Thymus (tissue), 11 donors: ENCODE data around the gene FBXL5. TPM values are rescaled to one million over a fixed set of nuclear protein-coding genes. Genes with fewer than 3 reads are reported as not detected.
A peak's percentile ranks its signal among the peaks of the same experiment; 100 is the strongest.

Experiments used
- DNase-seq, 9 donors: peaks; one replicate each; pipeline ENCODE4 v3.0.0-alpha.2; 2013; ENCODE audit warnings: low spot score in 9 of 9, low read depth in 6 of 9, missing footprints in 1 of 9
- H3K27ac ChIP-seq, 2 donors: one replicate each; pipeline ENCODE4 v1.5.1; 2013; ENCODE audit warnings: control low read depth in 1 of 2, low read depth in 1 of 2, low read length in 1 of 2, mild to moderate bottlenecking in 1 of 2, moderate library complexity in 1 of 2
- H3K27me3 ChIP-seq, 2 donors: one replicate each; pipeline ENCODE4 v1.5.1; 2013; ENCODE audit warnings: low read length in 1 of 2; ENCODE audit not compliant: control insufficient read depth in 2 of 2, insufficient read depth in 1 of 2
- H3K36me3 ChIP-seq, 2 donors: one replicate each; pipeline ENCODE4 v1.5.1; 2013; ENCODE audit warnings: low read length in 1 of 2, mild to moderate bottlenecking in 1 of 2, moderate library complexity in 1 of 2; ENCODE audit not compliant: control insufficient read depth in 2 of 2, insufficient read depth in 2 of 2
- H3K4me1 ChIP-seq, 2 donors: one replicate each; pipeline ENCODE4 v1.5.1; 2013; ENCODE audit warnings: low read length in 2 of 2; ENCODE audit not compliant: control insufficient read depth in 2 of 2, insufficient read depth in 2 of 2
- H3K4me3 ChIP-seq, 2 donors: one replicate each; pipeline ENCODE4 v1.5.1; 2013; ENCODE audit warnings: low read length in 2 of 2, control low read depth in 1 of 2, mild to moderate bottlenecking in 1 of 2
- H3K9me3 ChIP-seq, 2 donors: one replicate each; pipeline ENCODE4 v1.5.1; 2013; ENCODE audit warnings: low read length in 1 of 2, mild to moderate bottlenecking in 1 of 2; ENCODE audit not compliant: control insufficient read depth in 2 of 2, insufficient read depth in 1 of 2
- WGBS: extraction: QIAGEN DNeasy Blood & Tissue Kit; methylation state at CpG from one replicate; pipeline ENCODE4 v1.1.7; 2013; 5-methylcytosine and 5-hydroxymethylcytosine counted together
- polyA plus RNA-seq: library from polyadenylated mRNA; stranded (reverse); fragments of 200-250 nt; gene quantifications from one replicate; pipeline ENCODE4 v1.2.3, GENCODE V29; 2013
- total RNA-seq: library from RNA; stranded (reverse); fragments of 120-200 nt; gene quantifications from one replicate; pipeline ENCODE4 v1.2.4, GENCODE V29; 2013
- donor health status: healthy.

Gene FBXL5
- total and polyA plus RNA-seq, 2 donors: 66.7 to 72.6 TPM

DNA sequence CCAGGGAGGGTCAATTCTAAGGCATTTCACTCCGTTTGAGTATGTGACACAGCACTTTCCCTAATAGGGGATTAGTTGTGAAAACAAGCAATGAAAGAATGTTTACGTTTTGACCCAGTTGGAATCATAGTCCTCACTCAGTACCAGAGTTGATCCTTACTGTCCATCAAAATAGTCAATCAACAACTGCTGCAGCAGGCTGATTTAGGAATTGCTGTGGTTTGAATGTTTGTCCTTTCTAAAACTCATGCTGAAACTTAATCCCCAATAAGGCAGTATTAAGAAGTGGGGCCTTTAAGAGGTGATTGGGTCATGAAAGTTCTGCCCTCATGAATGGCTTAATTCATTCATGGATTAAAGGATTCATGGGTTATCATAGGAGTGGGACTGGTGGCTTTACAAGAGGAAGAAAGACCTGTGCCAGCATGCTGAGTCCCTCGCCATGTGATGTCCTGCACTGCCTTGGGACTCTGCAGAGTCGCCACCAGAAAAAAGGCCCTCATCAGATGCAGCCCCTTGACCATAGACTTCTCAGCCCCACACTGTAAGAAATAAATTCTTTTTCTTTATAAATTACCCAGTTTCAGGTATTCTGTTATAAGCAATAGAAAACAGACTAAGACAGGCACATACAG lies 3.1 kb upstream of the FBXL5 start:
- Histone ChIP-seq H3K27ac (no peak overlapping the region), H3K4me3 (no peak overlapping the region)

DNA sequence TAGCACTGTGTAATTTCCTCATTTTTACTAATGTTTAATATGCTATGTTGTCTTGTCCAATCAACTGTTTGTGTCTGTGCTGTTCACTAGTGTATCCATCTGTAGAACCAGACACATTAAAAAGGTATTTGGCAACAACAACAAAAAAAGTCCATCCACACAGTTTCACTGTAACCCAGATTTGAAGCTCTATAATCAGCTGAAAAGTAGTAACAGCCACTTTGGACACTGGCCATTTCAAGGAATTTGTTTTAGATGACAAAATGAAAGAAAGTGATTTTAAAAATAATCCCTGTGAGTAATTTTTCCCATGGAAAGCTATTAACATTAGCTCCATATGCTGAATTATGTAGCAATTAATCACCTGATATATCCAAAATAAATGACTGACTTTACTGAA lies 2.2 kb upstream of the FBXL5 start:
- Histone ChIP-seq H3K27ac (no peak overlapping the region), H3K36me3 (no peaks in the 10 kb centered on the region), H3K9me3 (no peaks in the 10 kb centered on the region), H3K27me3 (no peaks in the 10 kb centered on the region), H3K4me3 (no peak overlapping the region), H3K4me1 (peaks cover 15 to 16% of the 10 kb centered on the region in 2 donors)
- no peak for DNase-seq

More for the DNA sequence above, 3.1 kb upstream of the FBXL5 start:
- H3K27me3 ChIP-seq: no peaks in the 10 kb centered on the region
- H3K9me3 ChIP-seq: no peaks in the 10 kb centered on the region
- DNase-seq: no peak
- peaks cover 15 to 16% of the 10 kb centered on the region in 2 donors for H3K4me1 ChIP-seq
- over 99% methylated on average over 4 of the region's 4 CpGs for WGBS
- H3K36me3 ChIP-seq: no peaks in the 10 kb centered on the region

DNA sequence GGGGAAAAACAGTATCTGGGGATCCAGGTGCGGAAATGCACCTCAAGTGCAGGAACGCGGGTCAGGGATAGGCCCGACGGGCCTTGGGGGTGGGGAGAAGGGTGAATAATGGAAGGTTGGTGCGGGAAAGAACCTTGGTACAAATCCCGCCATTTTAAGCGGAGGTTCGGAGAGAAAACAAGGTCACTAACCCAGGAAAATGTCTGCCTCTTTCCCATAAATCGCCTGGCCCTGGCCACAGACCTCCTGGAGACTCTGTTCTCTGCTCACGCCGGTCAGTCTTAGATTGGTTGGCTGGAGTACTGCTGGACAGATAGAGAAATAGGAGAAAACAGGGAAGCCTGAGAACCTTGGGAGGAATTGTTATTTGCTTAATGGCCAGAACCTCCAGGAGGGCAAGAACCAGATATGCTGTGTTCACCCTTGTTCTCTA lies 897 bp upstream of the FBXL5 start:
- Histone ChIP-seq H3K36me3 (no peaks in the 10 kb centered on the region), H3K9me3 (no peaks in the 10 kb centered on the region), H3K27me3 (no peaks in the 10 kb centered on the region), H3K4me1 (peaks cover 15 to 16% of the 10 kb centered on the region in 2 donors), H3K27ac (peak overlapping the region; percentile 95 to 98), H3K4me3 (peak overlapping the region; percentile 81)
- 86% methylated on average over 12 of the region's 12 CpGs for WGBS
- no peak for DNase-seq

DNA sequence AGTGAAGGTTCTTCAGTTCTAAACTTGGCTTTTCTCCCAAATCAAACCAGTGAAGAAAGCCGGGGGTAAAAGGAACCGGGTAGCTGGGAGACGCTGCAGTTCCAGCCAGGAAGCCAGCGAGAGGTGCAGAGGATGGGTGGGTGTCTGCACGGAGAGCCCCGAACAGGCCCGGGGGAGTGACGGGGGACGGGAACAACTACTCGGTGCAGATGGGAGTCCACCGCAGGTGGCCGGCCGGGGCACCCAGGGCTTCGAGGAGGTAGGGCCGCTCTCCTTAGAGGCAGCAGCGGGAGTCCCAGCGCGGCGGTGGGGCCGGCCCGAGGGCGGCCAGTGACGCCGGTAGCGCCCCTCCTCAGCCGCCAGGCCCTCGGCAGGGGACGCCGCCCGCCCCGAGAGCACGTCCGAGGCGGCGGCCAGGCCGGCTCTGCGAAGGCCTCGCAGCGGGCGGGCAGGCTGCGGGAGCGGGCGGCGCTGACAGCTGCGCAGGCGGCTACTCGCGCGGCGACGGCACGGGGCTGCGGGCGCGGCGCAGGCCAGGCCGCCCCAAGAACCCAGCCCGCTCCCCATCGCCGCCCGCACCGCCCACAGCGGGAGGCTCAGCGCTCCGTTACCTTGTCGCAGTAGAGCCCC lies 449 bp downstream of the FBXL5 start:
- Histone ChIP-seq H3K9me3 (no peaks in the 10 kb centered on the region), H3K4me1 (peaks cover 16 to 18% of the 10 kb centered on the region in 2 donors), H3K36me3 (no peaks in the 10 kb centered on the region), H3K4me3 (peak overlapping the region; percentile 81), H3K27ac (peak overlapping the region; percentile 90 to 98), H3K27me3 (no peaks in the 10 kb centered on the region)
- WGBS: under 1% methylated on average over 66 of the region's 66 CpGs
- peak in 6 of 9 donors; percentile 41 to 74 (median 49) for DNase-seq

DNA sequence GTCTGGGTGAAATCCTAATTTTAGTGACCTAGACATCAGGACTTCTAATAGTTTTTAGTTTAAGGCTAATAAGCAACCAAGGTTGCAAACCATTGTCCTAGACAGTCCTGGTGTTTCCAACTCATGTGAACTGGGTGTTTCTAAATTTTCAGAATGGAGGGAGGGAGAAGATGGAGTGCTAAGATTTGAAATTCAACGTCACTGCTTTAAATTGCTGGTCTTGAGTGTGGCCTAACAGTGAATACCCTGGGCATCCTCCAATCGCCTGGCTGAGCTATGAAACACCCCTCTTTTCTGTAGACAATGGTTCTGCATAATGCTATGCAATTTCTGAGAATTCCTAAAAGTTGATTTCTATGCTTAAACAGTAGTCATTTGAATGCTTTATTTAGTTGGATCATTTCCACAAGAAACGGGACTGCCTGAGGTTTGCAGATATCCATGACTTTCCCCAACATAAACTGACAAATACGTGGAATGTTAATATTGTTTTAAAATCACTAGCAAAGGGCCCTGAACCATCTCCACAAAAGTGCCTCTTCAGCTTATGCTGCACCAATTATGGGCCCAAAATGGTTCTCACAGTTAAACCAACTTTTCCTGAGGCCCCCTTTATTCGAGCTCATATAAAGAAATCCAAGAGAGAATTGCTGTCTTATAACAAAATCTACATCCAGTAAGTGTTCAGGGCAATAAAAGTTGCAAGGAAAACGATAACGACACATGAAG lies 1.1 kb downstream of the FBXL5 start:
- Histone ChIP-seq H3K9me3 (no peaks in the 10 kb centered on the region), H3K36me3 (no peaks in the 10 kb centered on the region), H3K4me3 (peak overlapping the region; percentile 81), H3K27me3 (no peaks in the 10 kb centered on the region), H3K4me1 (peaks cover 18 to 19% of the 10 kb centered on the region in 2 donors), H3K27ac (peak overlapping the region; percentile 82 to 98)
- peak in 3 of 9 donors; percentile 24 to 43 (median 43) for DNase-seq
- WGBS: 6% methylated on average over 7 of the region's 7 CpGs

DNA sequence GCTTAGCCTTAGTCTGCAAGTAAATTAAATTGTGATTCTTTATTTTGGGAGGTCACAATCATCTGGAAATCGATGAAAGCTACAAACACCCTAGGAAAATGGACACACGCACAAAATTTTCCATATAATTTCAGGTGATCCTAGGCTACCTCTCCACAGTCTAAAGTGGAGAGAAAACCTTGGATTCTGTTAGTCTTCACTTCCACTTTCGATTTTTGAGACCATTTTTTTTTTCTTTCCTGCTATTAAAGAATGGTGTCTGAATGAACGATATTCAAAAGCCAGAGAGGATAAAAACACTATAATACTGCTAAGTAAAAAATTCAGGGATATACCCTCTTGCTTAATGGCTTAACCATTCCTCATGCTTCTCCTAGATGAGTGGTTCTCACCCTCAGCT lies 1.7 kb downstream of the FBXL5 start:
- peaks cover 18 to 19% of the 10 kb centered on the region in 2 donors for H3K4me1 ChIP-seq

DNA sequence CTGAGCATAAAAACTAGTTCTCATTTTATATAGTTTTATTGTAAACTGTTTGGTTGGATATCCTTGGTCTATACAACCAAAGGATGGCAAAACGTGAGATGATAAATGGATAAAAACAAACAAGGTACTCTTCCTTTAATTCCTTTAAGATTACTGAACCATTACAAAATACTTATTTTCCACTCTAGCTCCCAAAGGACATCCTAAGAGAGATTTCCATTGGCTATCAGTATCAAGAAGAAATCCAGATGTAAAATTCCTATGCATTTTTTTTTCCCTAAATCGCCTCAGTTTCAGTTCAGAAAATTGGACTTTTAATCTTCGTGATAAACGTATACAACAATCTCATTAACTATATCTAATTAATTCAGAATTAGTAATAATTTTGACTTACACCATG lies 2.3 kb downstream of the FBXL5 start:
- no peaks in the 10 kb centered on the region for H3K36me3 ChIP-seq
- no peak for DNase-seq
- H3K4me1 ChIP-seq: peaks cover 18 to 19% of the 10 kb centered on the region in 2 donors
- H3K9me3 ChIP-seq: no peaks in the 10 kb centered on the region
- H3K4me3 ChIP-seq: peak overlapping the region in 1 of 2 donors; percentile 81
- no peaks in the 10 kb centered on the region for H3K27me3 ChIP-seq
- peak overlapping the region in 1 of 2 donors; percentile 82 for H3K27ac ChIP-seq
- WGBS: 83% methylated on average over 4 of the region's 4 CpGs

More for the DNA sequence above, 1.7 kb downstream of the FBXL5 start:
- 22% methylated on average over 4 of the region's 4 CpGs for WGBS
- Histone ChIP-seq H3K9me3 (no peaks in the 10 kb centered on the region), H3K36me3 (no peaks in the 10 kb centered on the region), H3K27me3 (no peaks in the 10 kb centered on the region), H3K4me3 (peak overlapping the region; percentile 81), H3K27ac (peak overlapping the region in 1 of 2 donors; percentile 82)
- DNase-seq: peak in 1 of 9 donors; percentile 37

DNA sequence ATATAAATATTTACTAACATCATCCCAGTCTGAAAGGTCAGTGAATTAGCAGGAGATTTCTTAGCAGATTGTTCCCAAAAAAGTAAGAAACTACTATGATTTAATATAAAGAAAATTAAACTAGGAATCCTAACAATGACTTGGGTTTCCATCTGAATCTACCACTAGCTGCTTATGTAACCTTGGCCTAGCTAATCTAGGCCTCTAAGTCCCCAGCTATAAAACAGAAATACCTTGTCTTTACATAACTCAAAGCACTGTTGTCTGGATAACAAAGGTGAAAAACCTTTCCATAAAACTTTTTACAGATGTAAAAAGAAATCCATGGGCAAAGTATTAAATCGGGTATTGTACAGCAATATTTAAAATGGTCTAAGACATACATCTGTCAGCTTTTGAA lies 3.0 kb downstream of the FBXL5 start:
- H3K36me3 ChIP-seq: no peaks in the 10 kb centered on the region
- no peak for DNase-seq
- peaks cover 18 to 19% of the 10 kb centered on the region in 2 donors for H3K4me1 ChIP-seq
- H3K27me3 ChIP-seq: no peaks in the 10 kb centered on the region
- 96% methylated on average over 1 of the region's 1 CpG for WGBS
- no peak overlapping the region for H3K27ac ChIP-seq
- no peak overlapping the region for H3K4me3 ChIP-seq
- H3K9me3 ChIP-seq: no peaks in the 10 kb centered on the region

DNA sequence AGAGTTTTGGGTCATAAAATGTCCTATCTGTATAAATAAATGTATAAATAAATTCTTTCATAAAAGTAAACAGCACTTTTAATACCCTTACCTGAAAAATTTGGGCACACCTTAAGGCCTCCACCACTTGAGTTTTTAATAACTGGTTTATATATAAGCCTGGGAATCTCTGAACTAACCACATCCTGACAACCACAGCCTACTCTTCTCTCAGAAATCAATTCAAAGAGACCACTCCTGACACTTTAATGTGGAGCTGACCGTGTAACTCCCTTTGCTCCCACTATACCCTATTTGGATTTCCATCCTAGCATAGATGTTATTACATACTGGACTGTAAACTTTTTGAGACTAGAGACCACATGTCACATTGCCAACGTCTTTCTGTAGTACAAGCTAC lies 3.5 kb downstream of the FBXL5 start:
- Histone ChIP-seq H3K4me3 (no peak overlapping the region), H3K27ac (no peak overlapping the region), H3K4me1 (peaks cover 18 to 19% of the 10 kb centered on the region in 2 donors), H3K9me3 (no peaks in the 10 kb centered on the region), H3K27me3 (no peaks in the 10 kb centered on the region), H3K36me3 (no peaks in the 10 kb centered on the region)
- peak in 1 of 9 donors; percentile 42 for DNase-seq
- 16% methylated on average over 2 of the region's 2 CpGs for WGBS
